GM21737 (cell line): ENCODE data around the gene RPL22.

ENCODE experiments used
- ATAC-seq: cut with Tn5 transposase; IDR thresholded peaks from one replicate; pipeline ENCODE4 v1.9.1; 2021; ENCODE audit warnings: mild to moderate bottlenecking, moderate library complexity; ENCODE audit not compliant: unreplicated experiment

Gene RPL22

DNA sequence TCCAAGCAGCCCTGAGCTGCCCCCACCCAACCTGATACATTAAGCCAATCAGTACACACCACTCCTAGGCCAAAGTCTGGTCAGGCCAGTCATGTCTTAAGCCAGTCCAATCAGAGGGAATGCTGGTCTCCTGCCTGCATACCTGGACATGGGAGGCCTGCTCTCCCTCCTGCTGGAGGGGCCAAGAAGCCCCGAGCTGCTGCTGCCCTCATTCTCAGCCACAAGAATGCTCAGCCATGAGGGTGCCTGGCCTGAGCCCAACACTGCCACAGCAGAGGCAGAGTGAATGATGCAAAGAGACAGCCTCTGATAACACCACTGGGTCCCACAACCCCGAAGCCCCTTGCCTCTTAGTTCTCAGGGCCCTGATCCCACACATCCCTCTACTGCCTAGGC, 42.3 kb downstream of the RPL22 start:
- no peak for ATAC-seq

DNA sequence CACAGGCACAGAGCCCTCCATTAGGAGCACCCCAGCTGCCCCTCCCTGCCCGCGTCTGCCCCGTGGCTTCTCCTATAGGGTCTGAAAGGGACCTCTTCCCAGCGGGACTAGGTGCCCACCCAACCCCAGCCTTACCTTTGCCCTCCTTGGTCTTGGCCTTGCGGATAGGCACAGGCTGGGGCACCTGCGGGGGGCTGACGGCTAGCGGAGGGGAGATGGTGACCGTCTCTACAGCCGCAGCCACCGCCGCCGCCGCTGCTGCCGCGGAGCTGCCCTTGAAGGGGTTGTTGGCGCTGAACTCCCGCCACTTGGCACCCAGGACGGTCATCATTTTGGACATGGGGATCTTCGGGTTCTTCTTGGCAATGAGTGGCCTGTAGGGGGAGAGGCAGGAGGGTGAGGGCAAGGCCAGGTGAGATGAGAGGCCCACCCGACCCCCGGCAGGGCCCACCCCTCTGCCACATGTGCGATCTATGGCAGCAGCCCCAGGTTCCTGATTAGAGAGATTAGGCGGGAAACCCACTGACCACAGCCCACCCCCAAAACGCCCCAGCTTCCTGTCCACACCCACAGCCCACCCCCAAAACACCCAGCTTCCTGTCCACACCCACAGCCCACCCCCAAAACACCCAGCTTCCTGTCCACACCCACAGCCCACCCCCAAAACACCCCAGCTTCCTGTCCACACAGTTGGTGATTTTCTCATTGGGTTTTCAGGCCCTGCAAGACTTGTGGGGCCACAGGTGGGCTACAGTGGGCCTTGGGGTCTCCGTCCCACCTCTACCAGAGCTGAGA, 44.7 kb downstream of the RPL22 start:
- no peak for ATAC-seq

DNA sequence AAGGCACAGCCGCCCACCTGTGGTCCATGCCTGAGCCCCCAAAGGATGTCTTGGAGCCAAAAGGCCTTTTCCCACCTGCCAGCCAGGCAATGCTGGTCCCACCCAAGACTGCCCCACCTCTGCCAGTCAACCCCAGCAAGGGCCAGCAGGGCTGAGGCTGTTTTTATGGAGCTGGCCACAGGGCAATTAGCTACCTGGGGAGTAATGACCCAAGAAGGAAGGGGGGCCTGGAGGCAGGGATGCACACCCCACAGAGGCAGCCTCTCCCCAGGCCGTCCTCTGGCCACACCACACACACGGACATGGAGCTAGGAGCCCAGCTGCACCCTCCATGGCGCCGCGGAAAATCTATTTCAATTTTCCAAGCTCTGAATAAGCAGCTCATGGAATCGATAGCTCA, 46.5 kb downstream of the RPL22 start:
- no peak for ATAC-seq

DNA sequence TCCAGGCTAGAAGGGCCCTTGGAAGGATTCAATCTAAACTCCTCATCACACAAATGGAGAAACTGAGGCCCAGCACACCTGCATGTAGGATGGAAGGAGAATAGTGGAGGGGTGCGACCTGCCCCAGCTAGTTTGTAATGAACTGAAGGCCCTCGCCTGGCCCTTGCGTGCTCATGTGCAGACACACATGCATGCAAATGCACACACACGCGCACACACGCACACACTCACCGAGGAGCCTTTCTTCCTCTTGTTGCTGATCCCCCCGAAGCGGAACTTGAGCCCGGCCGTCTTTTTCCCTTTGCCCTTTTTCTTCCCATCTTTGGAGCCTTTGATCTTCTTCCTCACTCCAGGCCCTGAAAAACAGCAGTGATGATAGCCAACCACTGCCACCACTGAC, 47.2 kb downstream of the RPL22 start:
- no peak for ATAC-seq

DNA sequence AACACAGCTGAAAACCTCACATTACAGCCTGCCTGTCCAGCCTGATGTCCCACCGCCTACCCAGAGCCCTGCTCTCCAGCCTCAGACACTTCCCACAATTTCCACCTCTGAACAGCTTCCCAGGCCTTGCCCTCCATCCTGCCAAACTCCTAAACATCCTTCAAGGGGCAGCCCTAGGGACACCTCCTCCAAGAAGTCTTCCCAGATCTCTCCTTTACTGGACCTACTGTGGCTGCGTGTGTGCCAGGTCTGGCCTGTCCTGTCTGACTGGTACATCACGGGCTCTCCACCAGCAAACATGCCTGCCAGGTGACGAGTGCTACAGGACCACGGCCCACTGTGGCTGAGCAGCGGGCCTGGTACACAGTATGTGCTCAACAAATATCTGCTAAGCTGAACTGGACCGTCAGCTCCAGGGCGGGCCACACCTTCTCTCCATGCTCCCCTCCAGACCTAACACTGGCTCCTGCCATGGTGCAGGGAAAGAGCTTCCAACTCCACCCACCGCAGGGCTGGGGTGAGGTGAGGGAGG, 48.0 kb downstream of the RPL22 start:
- no peak for ATAC-seq

DNA sequence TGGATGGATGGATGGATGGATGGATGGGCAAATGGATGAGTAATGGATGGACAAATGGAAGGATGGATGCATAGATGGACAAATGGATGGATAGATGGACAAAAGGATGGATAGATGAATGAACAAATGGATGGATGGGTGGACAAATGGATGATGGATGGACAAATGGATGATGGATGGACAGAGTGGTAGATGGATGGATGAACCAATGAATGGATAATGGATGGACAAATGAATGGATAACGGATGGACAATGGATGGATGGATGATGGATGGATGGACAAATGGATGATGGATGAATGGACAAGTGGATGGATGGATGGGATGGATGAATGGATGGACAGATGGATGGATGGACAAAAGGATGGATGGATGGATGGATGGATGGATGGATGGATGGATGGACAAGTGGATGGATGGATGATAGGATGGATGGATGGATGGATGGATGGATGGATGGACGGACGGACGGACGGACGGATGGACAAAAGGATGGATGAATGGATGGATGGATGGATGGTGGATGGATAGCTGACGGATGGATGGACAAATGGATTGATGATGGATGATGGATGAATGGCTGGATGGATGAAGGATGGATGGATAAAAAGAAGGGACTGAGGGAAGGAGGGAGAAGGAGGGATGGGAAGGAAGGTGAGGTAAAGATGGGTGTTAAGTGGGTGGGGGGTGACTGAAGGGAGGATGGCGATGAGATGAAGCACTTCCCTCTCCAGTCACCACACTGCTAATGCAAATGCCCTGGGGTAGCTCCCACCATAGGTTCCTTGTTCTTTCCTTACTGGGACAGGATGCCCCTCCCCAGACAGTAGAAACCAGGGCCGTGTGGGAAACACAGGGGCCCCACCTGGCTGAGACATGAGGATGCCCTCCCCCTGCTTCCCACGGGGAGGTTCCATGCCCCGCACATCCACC, 49.1 kb downstream of the RPL22 start:
- no peak for ATAC-seq

DNA sequence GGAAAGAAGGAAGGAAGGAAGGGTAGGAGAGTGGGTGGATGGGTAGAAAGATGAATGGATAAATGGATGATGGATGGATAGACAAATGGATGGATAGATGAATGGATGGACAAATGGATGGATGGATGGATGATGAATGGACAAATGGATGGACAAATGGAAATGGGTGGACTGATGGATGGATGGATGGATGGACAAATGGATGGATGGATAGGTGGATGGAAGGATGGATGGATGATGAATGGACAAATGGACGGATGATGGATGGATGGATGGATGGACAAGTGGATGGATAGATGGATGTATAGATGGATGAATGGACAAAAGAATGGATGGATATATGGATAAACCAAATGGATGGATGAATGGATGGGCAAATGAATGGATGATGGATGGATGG, 49.8 kb downstream of the RPL22 start:
- no peak for ATAC-seq

DNA sequence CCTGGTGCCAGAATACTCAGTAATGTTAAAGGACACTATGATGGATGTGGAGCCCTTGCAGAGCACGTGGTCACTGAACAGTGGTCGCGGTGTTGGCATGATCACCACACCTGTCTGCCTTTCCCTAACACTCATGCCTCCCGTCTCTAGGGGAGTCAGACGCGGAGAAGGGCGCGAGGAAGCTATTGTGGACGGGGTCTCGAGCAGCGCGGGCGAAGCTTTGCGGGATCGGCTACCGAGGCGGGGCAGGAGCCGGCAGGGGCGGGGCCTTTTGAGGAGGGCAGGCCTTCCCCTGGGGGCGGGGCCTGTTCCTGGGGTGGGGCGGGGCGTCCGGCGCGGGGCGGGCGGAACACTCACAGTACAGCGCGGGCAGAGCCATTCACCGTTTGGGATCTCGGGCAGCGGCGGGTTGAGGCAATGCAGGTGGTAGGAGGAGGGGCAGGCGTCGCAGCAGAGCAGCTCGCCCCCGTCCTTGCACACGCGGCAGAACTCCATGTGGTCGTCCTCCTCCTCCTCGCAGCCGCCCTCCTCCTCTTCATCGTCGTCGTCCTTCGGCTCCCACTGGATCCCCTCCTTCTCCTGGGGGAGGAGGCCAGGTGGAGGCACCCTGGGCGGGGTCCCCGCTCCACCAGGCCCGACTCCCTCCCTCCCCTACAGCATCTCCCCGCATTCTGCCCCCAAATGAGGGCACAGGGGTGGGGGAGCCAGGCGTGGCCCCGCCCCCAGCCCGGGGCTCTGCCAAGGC, 50.7 kb downstream of the RPL22 start:
- no peak for ATAC-seq

DNA sequence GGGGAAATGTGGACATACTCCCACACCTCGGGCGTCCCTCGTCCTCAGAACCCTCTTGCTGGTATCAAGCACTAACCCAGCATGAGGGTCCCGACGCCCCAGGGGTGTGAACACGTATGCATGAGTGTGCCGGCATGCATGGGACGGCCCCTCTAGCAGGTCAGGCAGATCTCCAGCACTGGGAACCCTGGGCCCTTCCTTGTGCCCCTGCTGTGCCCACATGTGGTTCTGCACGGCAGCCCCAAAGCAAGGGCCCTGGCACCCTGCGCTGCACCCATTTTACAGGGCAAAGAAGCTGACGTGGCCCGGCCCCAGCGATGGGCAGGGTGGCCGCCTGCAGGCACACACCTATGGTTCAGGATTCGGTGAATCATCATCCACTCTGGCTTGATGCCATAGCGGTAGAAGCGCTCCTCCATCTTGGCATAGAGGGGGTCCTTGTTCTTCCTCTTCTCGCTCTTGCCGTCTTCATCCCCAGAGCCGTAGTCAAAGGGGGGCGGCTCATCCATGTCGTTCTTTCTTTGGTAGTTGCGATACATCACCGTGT, 53.5 kb downstream of the RPL22 start:
- no peak for ATAC-seq

DNA sequence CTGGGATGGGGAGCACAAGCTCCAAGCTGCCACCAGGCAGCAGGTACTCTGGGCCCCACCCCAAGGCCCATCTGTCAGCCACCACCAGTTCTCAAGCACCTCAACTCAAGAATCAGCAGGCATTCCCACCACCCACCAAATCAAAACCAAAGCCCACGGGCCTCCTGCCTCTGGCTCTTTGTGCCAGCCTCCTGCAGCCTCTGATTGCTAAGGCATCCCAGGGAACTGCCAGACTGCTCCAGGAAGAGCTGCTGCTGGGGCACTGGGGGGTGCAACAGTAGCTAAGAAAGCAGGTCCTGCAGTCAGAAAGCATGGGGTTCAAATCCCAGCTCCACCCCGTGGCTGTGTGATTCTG, 54.0 kb downstream of the RPL22 start:
- ATAC-seq, result no peak

DNA sequence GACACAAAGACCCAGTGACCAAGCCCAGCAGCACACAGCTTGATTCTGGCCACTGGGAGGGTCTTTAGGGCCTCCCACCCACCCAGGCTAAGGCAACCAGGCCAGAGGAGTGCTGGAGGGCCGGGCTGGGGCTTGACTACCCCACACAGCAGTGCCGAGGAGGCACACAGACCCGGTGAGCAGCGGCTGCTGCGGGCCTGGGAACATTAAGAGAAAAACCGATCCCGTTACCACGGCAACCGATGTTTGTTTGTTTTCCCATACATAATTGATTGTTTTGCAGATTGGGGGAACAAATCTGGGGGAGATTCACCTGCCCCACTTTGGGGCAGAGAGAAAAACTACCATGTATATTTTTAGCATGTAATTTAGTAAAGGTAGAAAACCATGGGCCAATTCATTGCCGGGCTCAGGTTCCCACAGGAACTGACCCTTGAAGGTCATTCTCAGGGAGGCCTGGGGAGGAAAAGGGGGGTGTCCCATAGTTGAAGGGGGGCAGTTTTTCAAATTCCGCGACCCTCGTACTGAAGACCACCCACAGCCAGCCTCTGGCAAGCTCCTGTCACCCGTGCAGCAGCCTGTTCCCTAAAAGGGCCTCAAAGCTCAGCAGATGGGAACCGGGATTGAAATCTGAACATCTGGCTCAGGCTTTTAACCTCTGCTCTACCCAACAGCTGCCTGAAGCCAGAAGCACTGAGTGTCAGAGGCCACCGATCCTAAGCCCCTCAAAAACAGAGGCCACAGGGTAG, 54.6 kb downstream of the RPL22 start:
- ATAC-seq, result no peak

DNA sequence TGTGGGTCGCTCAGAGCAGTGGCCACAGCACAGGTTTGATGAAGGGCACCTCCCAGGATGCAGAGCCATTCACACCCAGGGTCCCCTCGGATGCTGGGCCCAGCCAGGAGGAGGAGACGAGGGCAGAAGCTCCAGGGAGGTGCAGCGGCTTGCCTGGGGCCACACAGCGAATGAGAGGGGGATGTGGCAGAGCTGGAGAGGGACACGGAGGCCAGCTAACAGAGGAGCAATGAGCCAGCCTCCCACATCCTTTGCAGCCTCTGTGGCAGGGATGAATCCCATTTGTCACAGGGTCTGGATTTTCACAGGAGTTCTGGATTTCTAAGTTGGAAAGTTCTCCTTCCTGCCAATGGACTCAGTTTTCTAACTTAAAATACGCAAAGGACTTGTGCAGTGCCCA, 55.2 kb downstream of the RPL22 start:
- no peak for ATAC-seq

DNA sequence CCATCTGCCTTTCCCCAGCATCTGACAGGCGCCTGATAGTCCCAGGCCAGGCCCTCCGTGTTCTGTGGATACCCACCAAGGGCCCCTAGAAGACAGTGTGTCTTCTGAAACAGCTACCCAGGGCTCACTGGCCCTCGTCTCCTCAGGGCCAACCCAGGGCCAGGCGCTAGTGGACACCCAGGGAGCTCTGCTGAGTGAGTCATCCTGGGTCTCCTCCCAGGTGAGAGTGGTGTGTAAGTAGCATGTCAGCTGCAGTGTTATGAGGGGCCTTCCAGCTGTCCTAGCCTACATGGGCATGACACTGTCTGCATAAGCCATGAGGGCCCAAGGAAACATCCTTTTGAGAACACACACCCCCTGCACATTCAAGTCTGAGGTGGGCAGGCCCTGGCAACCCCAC, 56.0 kb downstream of the RPL22 start:
- no peak for ATAC-seq

DNA sequence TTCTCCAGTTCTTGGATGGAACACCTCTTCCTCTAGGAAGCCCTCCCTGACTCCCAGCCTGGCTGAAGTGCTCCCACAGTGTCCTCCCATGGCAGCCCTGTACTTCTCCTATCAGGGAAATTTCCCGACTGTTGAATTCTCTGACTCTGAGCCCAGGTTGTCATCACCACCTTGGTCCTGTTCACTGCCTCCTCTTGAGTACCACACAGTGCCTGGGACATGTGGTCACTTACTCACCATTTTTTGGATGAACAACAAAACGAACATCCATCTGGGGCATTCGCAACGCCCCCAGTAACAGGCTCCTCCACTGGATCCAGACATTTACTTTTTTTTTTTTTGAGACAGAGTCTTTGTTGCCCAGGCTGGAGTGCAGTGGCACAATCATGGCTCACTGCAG, 56.7 kb downstream of the RPL22 start:
- ATAC-seq, result no peak

DNA sequence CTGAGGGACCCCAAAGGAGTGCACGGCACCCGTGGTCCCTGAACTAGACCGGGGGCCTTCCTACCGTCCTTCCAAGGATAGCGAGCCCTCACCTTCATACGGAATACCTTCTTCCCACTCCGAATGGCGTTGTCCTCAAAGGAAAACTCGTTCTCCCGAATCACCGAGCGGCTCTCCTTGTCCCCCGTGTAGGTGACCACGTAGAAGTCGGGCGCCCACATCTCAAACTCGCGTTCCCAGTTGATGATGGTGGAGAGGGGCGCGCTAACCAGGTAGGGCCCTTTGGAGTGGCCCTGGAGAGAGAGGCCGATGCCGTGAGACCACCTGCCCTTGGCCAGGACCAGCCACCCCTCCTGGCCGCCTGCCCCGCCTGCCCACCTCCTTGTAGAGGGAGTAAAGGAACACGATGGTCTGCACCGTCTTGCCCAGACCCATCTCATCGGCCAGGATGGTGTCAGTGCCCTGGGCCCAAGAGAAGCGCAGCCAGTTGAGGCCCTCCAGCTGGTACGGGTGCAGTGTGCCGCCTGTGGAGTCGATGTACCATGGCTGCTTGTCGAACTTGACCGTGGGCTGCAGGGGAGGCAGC, 57.3 kb downstream of the RPL22 start:
- no peak for ATAC-seq

DNA sequence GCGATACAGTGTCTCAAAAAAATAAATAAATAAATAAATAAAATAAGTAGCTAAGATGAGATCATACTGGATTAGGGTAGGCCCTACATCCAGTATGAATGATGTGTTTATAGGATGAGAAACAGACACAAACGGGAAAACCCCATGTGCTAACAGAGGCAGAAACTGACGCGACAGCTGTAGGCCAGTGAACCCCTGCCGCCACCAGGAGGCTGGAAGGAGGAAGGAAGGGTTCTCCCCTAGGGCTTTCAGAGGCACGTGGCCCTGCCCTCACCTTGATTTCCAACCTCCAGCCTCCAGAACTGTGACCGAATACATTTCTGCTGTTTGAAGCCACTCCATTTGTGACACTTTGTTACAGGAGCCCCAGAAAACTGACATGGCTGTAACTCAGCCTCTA, 57.8 kb downstream of the RPL22 start:
- no peak for ATAC-seq

DNA sequence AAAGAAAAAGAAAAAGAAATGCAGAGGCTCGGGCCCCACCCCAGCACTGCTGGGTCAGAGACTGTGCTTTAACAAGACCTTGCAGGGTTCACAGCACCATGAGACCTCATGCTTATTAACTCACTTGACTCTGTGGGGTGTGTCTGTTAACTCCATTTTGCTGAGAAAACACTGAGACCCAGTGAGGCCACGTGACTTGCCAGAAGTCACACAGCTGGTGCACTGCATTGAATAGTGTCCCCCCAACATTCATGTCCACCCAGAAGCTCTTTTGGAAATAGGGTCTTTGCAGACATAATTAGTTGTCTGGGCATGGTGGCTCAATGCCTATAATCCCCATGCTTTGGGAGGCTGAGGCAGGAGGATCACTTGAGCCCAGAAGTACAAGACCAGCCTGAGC, 59.0 kb downstream of the RPL22 start:
- no peak for ATAC-seq

DNA sequence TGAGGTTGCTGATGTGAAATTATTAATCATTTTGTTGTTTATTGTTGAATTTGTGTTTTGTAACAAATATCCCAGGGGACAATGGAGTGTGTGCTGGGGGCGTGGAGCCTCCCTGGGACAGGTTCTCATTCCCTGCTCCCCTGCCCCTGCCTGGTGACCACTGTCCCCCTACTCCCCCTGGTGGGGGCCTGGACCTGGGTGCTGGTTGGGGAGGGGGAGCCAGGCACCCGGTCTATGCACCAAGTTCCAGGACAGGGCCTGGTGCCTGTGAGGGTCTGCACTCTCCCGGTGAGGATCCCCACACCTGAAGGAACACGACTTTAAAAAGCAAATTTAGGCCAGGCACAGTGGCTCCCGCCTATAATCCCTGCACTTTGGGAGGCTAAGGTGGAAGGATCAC, 61.6 kb downstream of the RPL22 start:
- no peak for ATAC-seq

DNA sequence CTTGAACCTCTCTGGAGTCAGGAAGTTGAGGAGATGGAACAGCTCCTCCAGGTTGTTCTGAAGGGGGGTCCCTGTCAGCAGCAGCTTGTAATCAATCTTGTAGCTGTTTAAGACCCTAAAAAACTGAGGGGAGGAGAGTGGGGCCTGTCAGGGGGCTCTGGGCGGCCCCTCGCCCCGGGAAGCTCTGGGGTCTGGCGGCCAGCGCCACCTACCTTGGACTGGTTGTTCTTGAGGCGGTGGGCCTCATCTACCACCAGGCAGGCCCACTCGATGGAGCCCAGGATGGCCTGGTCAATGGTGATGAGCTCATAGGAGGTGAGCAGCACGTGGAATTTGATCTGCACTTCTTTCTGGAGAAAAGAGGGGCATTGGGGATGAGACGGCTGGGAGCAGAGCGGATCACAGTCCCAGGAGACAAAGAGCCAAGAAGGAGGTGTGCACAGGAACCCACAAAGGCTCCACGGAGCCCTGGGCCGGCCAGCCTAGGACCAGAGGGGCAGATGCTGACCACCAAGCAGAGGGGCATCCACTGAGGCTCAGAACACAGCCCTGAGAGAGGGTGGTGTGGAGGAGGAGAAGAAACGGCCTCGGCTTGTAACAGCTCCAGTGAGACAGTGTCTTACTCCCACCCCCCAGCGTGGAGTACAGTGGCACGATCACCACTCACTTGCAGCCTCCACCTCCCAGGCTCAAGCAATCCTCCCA, 62.7 kb downstream of the RPL22 start:
- no peak for ATAC-seq
